K562 (cell line): ENCODE data around the gene ZBTB32. TPM values are rescaled to one million over a fixed set of nuclear protein-coding genes. Genes with fewer than 3 reads are reported as not detected.
A peak's percentile ranks its signal among the peaks of the same experiment; 100 is the strongest.

Experiments
- EHMT2 ChIP-seq: fragments of 450-650 bp; IDR thresholded peaks from 2 replicates; pipeline ENCODE4 v1.6.1; 2018; ENCODE audit warnings: antibody characterized with exemption
- ESRRA ChIP-seq: fragments of 450-650 bp; IDR thresholded peaks from 2 replicates; pipeline ENCODE4 v1.6.1; 2014; ENCODE audit warnings: low read depth, mild to moderate bottlenecking, moderate library complexity, borderline replicate concordance
- EZH2 ChIP-seq: IDR thresholded peaks from 2 replicates; pipeline ENCODE4 v1.6.1; 2012; ENCODE audit warnings: low read depth, mild to moderate bottlenecking, inconsistent platforms, low read length, borderline replicate concordance
- HCFC1 ChIP-seq: IDR thresholded peaks from 2 replicates; pipeline ENCODE4 v1.6.1; 2012; ENCODE audit warnings: low read depth, low read length, improper control_type of control experiment
- HIVEP1 ChIP-seq: fragments of 250-450 bp; sonication (Bioruptor Pico); IDR thresholded peaks from 2 replicates; pipeline ENCODE4 v1.4.0; 2020; ENCODE audit warnings: mild to moderate bottlenecking
- JUNB ChIP-seq: fragments of 450-650 bp; formaldehyde crosslinking; conservative IDR thresholded peaks from 2 replicates; pipeline ENCODE4 v1.4.0; 2020; ENCODE audit warnings: mild to moderate bottlenecking
- NBN ChIP-seq: fragments of 450-650 bp; IDR thresholded peaks from 2 replicates; pipeline ENCODE4 v1.6.1; 2016; ENCODE audit warnings: low read depth, mild to moderate bottlenecking
- NFIC ChIP-seq: fragments of 450-650 bp; IDR thresholded peaks from 2 replicates; pipeline ENCODE4 v1.6.1; 2017; ENCODE audit warnings: mild to moderate bottlenecking, inconsistent platforms
- NFXL1 ChIP-seq: fragments of 450-650 bp; formaldehyde crosslinking; IDR thresholded peaks from 2 replicates; pipeline ENCODE4 v1.4.0; 2021; ENCODE audit warnings: mild to moderate bottlenecking
- NRF1 ChIP-seq, 2 experiments: fragments of 450-650 bp; IDR thresholded peaks in 1 of 2; conservative IDR thresholded peaks in 1 of 2; 2 replicates each; pipeline ENCODE4 v1.6.1; 2014; ENCODE audit warnings: mild to moderate bottlenecking in 2 of 2
- RB1 ChIP-seq: fragments of 450-650 bp; IDR thresholded peaks from 2 replicates; pipeline ENCODE4 v1.6.1; 2017; ENCODE audit warnings: low read depth, mild to moderate bottlenecking
- RBM22 ChIP-seq: fragments of 200-400 bp; formaldehyde crosslinking; IDR thresholded peaks from 2 replicates; pipeline ENCODE4 v1.6.1; 2018; ENCODE audit warnings: low read length, low read depth; ENCODE audit not compliant: poor library complexity, severe bottlenecking
- RCOR1 ChIP-seq, 2 experiments: IDR thresholded peaks; 2 replicates each; pipeline ENCODE4 v1.6.1; 2012; ENCODE audit warnings: low read depth in 2 of 2, low read length in 2 of 2, borderline replicate concordance in 1 of 2, improper control_type of control experiment in 1 of 2
- TAF15 ChIP-seq: fragments of 200-400 bp; formaldehyde crosslinking; IDR thresholded peaks from 2 replicates; pipeline ENCODE4 v1.6.1; 2017; ENCODE audit warnings: mild to moderate bottlenecking, low read depth, low read length, moderate library complexity
- TCF3 ChIP-seq: sonication (generic); formaldehyde crosslinking; IDR thresholded peaks from 2 replicates; pipeline ENCODE4 v1.4.0; 2020; ENCODE audit warnings: mild to moderate bottlenecking, missing genetic modification reagents
- TGIF2 ChIP-seq: sonication (generic); formaldehyde crosslinking; IDR thresholded peaks from 2 replicates; pipeline ENCODE4 v1.8.1; 2022; ENCODE audit warnings: mild to moderate bottlenecking, missing genetic modification reagents, moderate library complexity
- XRCC5 ChIP-seq: fragments of 200-400 bp; formaldehyde crosslinking; IDR thresholded peaks from 2 replicates; pipeline ENCODE4 v1.6.1; 2017; ENCODE audit warnings: low read depth, mild to moderate bottlenecking, low read length
- YY1 ChIP-seq, 3 experiments: IDR thresholded peaks; 2 replicates each; pipeline ENCODE4 v1.6.1; 2011; ENCODE audit warnings: low read length in 2 of 3, mild to moderate bottlenecking in 2 of 3, moderate library complexity in 2 of 3, borderline replicate concordance in 1 of 3, control low read depth in 1 of 3, low read depth in 1 of 3; ENCODE audit not compliant: insufficient read depth in 3 of 3, insufficient replicate concordance in 2 of 3, control insufficient read depth in 1 of 3, insufficient read length in 1 of 3; ENCODE audit errors: extremely low read depth in 1 of 3
- ZNF316 ChIP-seq: fragments of 450-650 bp; IDR thresholded peaks from 2 replicates; pipeline ENCODE4 v1.6.1; 2016
- ZNF384 ChIP-seq: IDR thresholded peaks from 2 replicates; pipeline ENCODE4 v1.6.1; 2012; ENCODE audit warnings: low read depth, low read length, improper control_type of control experiment
- ZNF644 ChIP-seq: fragments of 200-800 bp; sonication (Bioruptor generic); IDR thresholded peaks from 2 replicates; pipeline ENCODE4 v1.6.1; 2016; ENCODE audit warnings: low read depth, missing genetic modification characterization, missing compliant biosample characterization
- polyA plus RNA-seq, 8 experiments: library from polyadenylated mRNA; depleted of rRNA in 4 of 8; stranded (reverse) in 5 of 8; unstranded in 3 of 8; fragments of >200 nt; fragmentation: Nextera tagmentation in 2 of 8; fragmentation: Illumina TruSeq in 1 of 8; extraction: Ambion mirVana in 2 of 8; extraction: Trizol in 1 of 8; gene quantifications; 2 replicates each; pipeline versions ENCODE4 v1.2.1 to v1.2.3, GENCODE V29; 2011 to 2014; ENCODE audit warnings: inconsistent platforms in 1 of 8, missing spikeins in 1 of 8
- total RNA-seq, 7 experiments: library from RNA; depleted of rRNA in 6 of 7; stranded (reverse); fragments of >200 nt in 6 of 7; fragmentation: Illumina TruSeq in 2 of 7; extraction: Trizol in 2 of 7; gene quantifications; 2 replicates each; pipeline versions ENCODE4 v1.2.1 to v1.2.3, GENCODE V29; 2011 to 2021; ENCODE audit warnings: low replicate concordance in 1 of 7
- TF ChIP-seq, protein P1 (sequence below): IDR thresholded peaks from 2 replicates; pipeline ENCODE4 v1.6.1; 2011; ENCODE audit not compliant: insufficient read length; ENCODE audit errors: extremely low read depth
- TF ChIP-seq, protein P2 (sequence below): fragments of 250-450 bp; sonication (Bioruptor Pico); IDR thresholded peaks from 2 replicates; pipeline ENCODE4 v1.5.0; 2020; ENCODE audit warnings: mild to moderate bottlenecking, borderline replicate concordance
- TF ChIP-seq, protein P3 (sequence below): fragments of 250-450 bp; sonication (Bioruptor Pico); IDR thresholded peaks from 2 replicates; pipeline ENCODE4 v1.8.0; 2022; ENCODE audit warnings: moderate library complexity, mild to moderate bottlenecking, inconsistent platforms

Gene ZBTB32
- total and polyA plus RNA-seq, 9 of the 15 experiments (the other 6 are each of a cell fraction or from before 2014, with no cell fraction given) = 0.20 TPM; not detected in 8

GRCh38 chr19:35716801-35717664 lies 12.7 kb downstream of the ZBTB32 start (continued):
- TF ChIP-seq YY1 (IDR thresholded peaks at IDR 0.05; ENCODE audit: borderline replicate concordance in 1 of 3, control insufficient read depth in 1 of 3, extremely low read depth in 1 of 3, insufficient read depth in 3 of 3, insufficient read length in 1 of 3, insufficient replicate concordance in 2 of 3, low read depth in 1 of 3, low read length in 2 of 3) = peak in 2 of 3 experiments; percentile 59 to 63
- peak; percentile 33 to 61; a peak in 3 of 4 replicates for TF ChIP-seq NRF1 (conservative IDR thresholded peaks at IDR 0.05 in 1 of 2, IDR thresholded peaks at IDR 0.05 in 1 of 2)
- TF ChIP-seq NFXL1 (CRISPR knock-in tag) = no peak
- TF ChIP-seq, protein P1, sequence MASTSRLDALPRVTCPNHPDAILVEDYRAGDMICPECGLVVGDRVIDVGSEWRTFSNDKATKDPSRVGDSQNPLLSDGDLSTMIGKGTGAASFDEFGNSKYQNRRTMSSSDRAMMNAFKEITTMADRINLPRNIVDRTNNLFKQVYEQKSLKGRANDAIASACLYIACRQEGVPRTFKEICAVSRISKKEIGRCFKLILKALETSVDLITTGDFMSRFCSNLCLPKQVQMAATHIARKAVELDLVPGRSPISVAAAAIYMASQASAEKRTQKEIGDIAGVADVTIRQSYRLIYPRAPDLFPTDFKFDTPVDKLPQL = no peak
- TF ChIP-seq TAF15 = no peak
- peak; percentile 34; the same call in 1 of the 2 replicates for TF ChIP-seq EHMT2
- no peak for TF ChIP-seq RBM22
- TF ChIP-seq JUNB (CRISPR knock-in tag) = no peak
- TF ChIP-seq TCF3 (CRISPR knock-in tag) = no peak; the same call in 1 of the 2 replicates
- TF ChIP-seq XRCC5 = peak; percentile 75; the same call in 1 of the 2 replicates
- TF ChIP-seq ZNF384 = no peak
- TF ChIP-seq RCOR1 (IDR thresholded peaks at IDR 0.05; ENCODE audit: borderline replicate concordance in 1 of 2, low read depth in 2 of 2, low read length in 2 of 2) = peak in 1 of 2 experiments; percentile 83; a peak in 2 of 4 replicates
- no peak for TF ChIP-seq ZNF316
- TF ChIP-seq NBN = 0 out of 2 replicates have a peak, but pooled peaks have one; percentile 25
- TF ChIP-seq HCFC1 = peak; percentile 94
- TF ChIP-seq ESRRA = peak; percentile 34; the same call in 1 of the 2 replicates
- no peak for TF ChIP-seq TGIF2 (CRISPR knock-in tag)
- TF ChIP-seq ZNF644 (tag) = peak; percentile 93
- TF ChIP-seq, protein P2, sequence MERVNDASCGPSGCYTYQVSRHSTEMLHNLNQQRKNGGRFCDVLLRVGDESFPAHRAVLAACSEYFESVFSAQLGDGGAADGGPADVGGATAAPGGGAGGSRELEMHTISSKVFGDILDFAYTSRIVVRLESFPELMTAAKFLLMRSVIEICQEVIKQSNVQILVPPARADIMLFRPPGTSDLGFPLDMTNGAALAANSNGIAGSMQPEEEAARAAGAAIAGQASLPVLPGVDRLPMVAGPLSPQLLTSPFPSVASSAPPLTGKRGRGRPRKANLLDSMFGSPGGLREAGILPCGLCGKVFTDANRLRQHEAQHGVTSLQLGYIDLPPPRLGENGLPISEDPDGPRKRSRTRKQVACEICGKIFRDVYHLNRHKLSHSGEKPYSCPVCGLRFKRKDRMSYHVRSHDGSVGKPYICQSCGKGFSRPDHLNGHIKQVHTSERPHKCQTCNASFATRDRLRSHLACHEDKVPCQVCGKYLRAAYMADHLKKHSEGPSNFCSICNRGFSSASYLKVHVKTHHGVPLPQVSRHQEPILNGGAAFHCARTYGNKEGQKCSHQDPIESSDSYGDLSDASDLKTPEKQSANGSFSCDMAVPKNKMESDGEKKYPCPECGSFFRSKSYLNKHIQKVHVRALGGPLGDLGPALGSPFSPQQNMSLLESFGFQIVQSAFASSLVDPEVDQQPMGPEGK (CRISPR knock-in tag) = no peak
- TF ChIP-seq, protein P3, sequence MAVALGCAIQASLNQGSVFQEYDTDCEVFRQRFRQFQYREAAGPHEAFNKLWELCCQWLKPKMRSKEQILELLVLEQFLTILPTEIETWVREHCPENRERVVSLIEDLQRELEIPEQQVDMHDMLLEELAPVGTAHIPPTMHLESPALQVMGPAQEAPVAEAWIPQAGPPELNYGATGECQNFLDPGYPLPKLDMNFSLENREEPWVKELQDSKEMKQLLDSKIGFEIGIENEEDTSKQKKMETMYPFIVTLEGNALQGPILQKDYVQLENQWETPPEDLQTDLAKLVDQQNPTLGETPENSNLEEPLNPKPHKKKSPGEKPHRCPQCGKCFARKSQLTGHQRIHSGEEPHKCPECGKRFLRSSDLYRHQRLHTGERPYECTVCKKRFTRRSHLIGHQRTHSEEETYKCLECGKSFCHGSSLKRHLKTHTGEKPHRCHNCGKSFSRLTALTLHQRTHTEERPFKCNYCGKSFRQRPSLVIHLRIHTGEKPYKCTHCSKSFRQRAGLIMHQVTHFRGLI = no peak
- TF ChIP-seq EZH2 = no peak
- TF ChIP-seq NFIC = 0 out of 2 replicates have a peak, but pooled peaks have one; percentile 11
- no peak for TF ChIP-seq HIVEP1 (CRISPR knock-in tag)
- TF ChIP-seq RB1 = peak; percentile 30
